HPDE6-E6E7 (cell line): Measurements from ENCODE around the gene LACTBL1.
"Not testable (repeated sequence)": the region's sequence is repeated elsewhere in the genome, so short reads cannot be mapped to it uniquely, and the experiment has no call there.

ENCODE experiments used
- DNase-seq: peaks from one replicate; pipeline ENCODE4 v3.0.0; 2011; ENCODE audit warnings: missing footprints; ENCODE audit errors: extremely low spot score

LACTBL1 gene

GRCh38 chr1:22976461-22977243 is 4.0 kb upstream of the LACTBL1 start:
- DNase-seq: peak; percentile 85

- no peak for DNase-seq
Measured at GRCh38 chr1:22976127-22976460, 3.4 kb upstream of the LACTBL1 start.

GRCh38 chr1:22975694-22976093 is 3.0 kb upstream of the LACTBL1 start:
- no peak for DNase-seq

GRCh38 chr1:22971611-22972405 is 858 bp downstream of the LACTBL1 start:
- DNase-seq: peak; percentile 45

GRCh38 chr1:22971161-22971560 is 1.5 kb downstream of the LACTBL1 start:
- no peak for DNase-seq

- no peak for DNase-seq
Measured at GRCh38 chr1:22970096-22970495, 2.6 kb downstream of the LACTBL1 start.

- DNase-seq: no peak
Measured at GRCh38 chr1:22969304-22969709, 3.4 kb downstream of the LACTBL1 start.

- DNase-seq: no peak
Measured at GRCh38 chr1:22967833-22968232, 4.8 kb downstream of the LACTBL1 start.

GRCh38 chr1:22966309-22966708 is 6.4 kb downstream of the LACTBL1 start:
- DNase-seq: no peak

- DNase-seq: no peak
Measured at GRCh38 chr1:22963044-22963677, 9.5 kb downstream of the LACTBL1 start.

GRCh38 chr1:22962558-22962957 is 10.1 kb downstream of the LACTBL1 start:
- no peak for DNase-seq

GRCh38 chr1:22959545-22960360 is 12.9 kb downstream of the LACTBL1 start:
- no peak for DNase-seq

GRCh38 chr1:22958556-22958955 is 14.1 kb downstream of the LACTBL1 start:
- no peak for DNase-seq

- DNase-seq: no peak
Measured at GRCh38 chr1:22957066-22957465, 15.6 kb downstream of the LACTBL1 start.

GRCh38 chr1:22955146-22955545 is 17.5 kb downstream of the LACTBL1 start:
- no peak for DNase-seq

- no peak for DNase-seq
Measured at GRCh38 chr1:22953740-22954141, 18.9 kb downstream of the LACTBL1 start.

- DNase-seq: no peak
Measured at GRCh38 chr1:22953057-22953739, 19.5 kb downstream of the LACTBL1 start.

GRCh38 chr1:22952694-22953056 is 20.0 kb downstream of the LACTBL1 start:
- DNase-seq: no peak

- DNase-seq: no peak
Measured at GRCh38 chr1:22951796-22952195, 20.9 kb downstream of the LACTBL1 start.

GRCh38 chr1:22949822-22950331 is 22.8 kb downstream of the LACTBL1 start:
- no peak for DNase-seq

GRCh38 chr1:22945171-22945570 is 27.5 kb downstream of the LACTBL1 start:
- DNase-seq: not testable (repeated sequence)
